Heart left ventricle (tissue), 16 donors: Measurements from ENCODE around the gene RCN2. TPM values are rescaled to one million over a fixed set of nuclear protein-coding genes. Genes with fewer than 3 reads are reported as not detected.

ENCODE experiments used
- ATAC-seq, 4 donors: fragments of 200-7000 bp; cut with Tn5 transposase; one replicate each; pipeline ENCODE4 v1.9.1; 2020 to 2022; ENCODE audit warnings: moderate library complexity in 4 of 4, mild to moderate bottlenecking in 3 of 4, moderate number of reproducible peaks in 1 of 4
- DNase-seq, 5 donors: peaks; one replicate each; pipeline ENCODE4 v3.0.0-alpha.2; 2020
- H3K27ac ChIP-seq, 12 donors: fragments of 200-600 bp; sonication (generic) in 4 of 12; one replicate each; pipeline versions ENCODE4 v1.5.0 to v1.8.0; 2016 to 2022; ENCODE audit warnings: mild to moderate bottlenecking in 2 of 12
- H3K27me3 ChIP-seq, 9 donors: fragments of 200-600 bp; sonication (generic) in 2 of 9; one replicate each; pipeline versions ENCODE4 v1.5.1 to v1.8.0; 2016 to 2022; ENCODE audit warnings: mild to moderate bottlenecking in 3 of 9
- H3K36me3 ChIP-seq, 9 donors: fragments of 200-600 bp; sonication (generic) in 2 of 9; one replicate each; pipeline versions ENCODE4 v1.5.0 to v1.8.0; 2018 to 2022; ENCODE audit warnings: mild to moderate bottlenecking in 2 of 9
- H3K4me1 ChIP-seq, 12 donors: fragments of 200-600 bp; sonication (generic) in 4 of 12; one replicate each; pipeline versions ENCODE4 v1.5.0 to v1.8.0; 2016 to 2022; ENCODE audit warnings: mild to moderate bottlenecking in 3 of 12
- H3K4me3 ChIP-seq, 12 donors: fragments of 200-600 bp; sonication (generic) in 4 of 12; one replicate each; pipeline versions ENCODE4 v1.5.0 to v1.8.0; 2017 to 2022; ENCODE audit warnings: mild to moderate bottlenecking in 9 of 12, moderate library complexity in 4 of 12
- H3K9me3 ChIP-seq, 12 donors: fragments of 200-600 bp; sonication (generic) in 4 of 12; one replicate each; pipeline versions ENCODE4 v1.5.0 to v1.8.0; 2016 to 2022; ENCODE audit warnings: mild to moderate bottlenecking in 1 of 12
- POLR2A ChIP-seq, 2 donors: fragments of 450-650 bp; IDR thresholded peaks; one replicate each; pipeline ENCODE4 v1.6.1; 2017; ENCODE audit warnings: antibody characterized with exemption in 2 of 2, mild to moderate bottlenecking in 2 of 2, moderate library complexity in 2 of 2
- WGBS, 4 donors: extraction: QIAGEN DNeasy Blood & Tissue Kit in 2 of 4; methylation state at CpG; one replicate each; pipeline versions ENCODE4 v1.1.5 to v1.1.7; 2013 to 2018; 5-methylcytosine and 5-hydroxymethylcytosine counted together
- intact Hi-C, 10 donors: fragments of 100-400 bp; cut with DNase I; formaldehyde crosslinking; loops; one replicate each; pipeline versions ENCODE4 v1.11.1 to v1.14.2; 2022
- polyA plus RNA-seq, 2 donors: library from polyadenylated mRNA; stranded (reverse); fragments of 200-250 nt; gene quantifications; one replicate each; pipeline ENCODE4 v1.2.3, GENCODE V29; 2013
- total RNA-seq, 9 donors: library from RNA; depleted of rRNA in 2 of 9; stranded (reverse); fragments of >200 nt in 2 of 9; fragmentation: NEBNext Ultra II Directional in 3 of 9; extraction: Animal tissue kit (Norgen Biotek cat#: 25700) in 3 of 9; gene quantifications; one replicate each; pipeline versions ENCODE4 v1.1.0 to v1.2.4, GENCODE V29; 2016 to 2023
- TF ChIP-seq, protein P1 (sequence below), 12 donors: fragments of 200-600 bp; sonication (generic) in 4 of 12; IDR thresholded peaks; one replicate each; pipeline versions ENCODE4 v1.5.0 to v1.8.0; 2018 to 2022; ENCODE audit warnings: antibody characterized with exemption in 12 of 12, mild to moderate bottlenecking in 5 of 12
- donor health status: ischemic (EF 13 %, LVEDD 7.1; RV severe dilation, severe dysfunction).
- donor health status: healthy with polysubstance abuse.
- donor health status: DM: no; HTN: yes; CAD: no.
- donor health status: DM: no; HTN: no; CAD: no.
- donor health status: ischemic (EF 25% LVEDD 6.9; RV normal size, moderate dysfunction).
- donor health status: ischemic (EF 25% LVEDD 5.7; RV mildly dilated, moderate dysfunction).
- donor health status: healthy.
- donor health status: DM: yes; HTN: yes; CAD: no.
- donor health status: ischemic (EF 35%, LVEDD 5.7; RV mildly dilated, moderate dysfunction).
- donor health status: nonischemic (EF 11% LVEDD 7.7; RV severe dilation, severe dysfunction).
- donor health status: DM: yes; HTN: yes; CAD: no.
- donor health status: PGD.
- donor health status: ischemic (EF 29% LVEDD 5.4; RV normal size, mild dysfunction).
- donor health status: nonischemic (EF 23%, LVEDD 6.1; RV moderate dilation, normal function).

RCN2 gene
- total and polyA plus RNA-seq, 11 donors, result 17.3 to 38.6 (median 28.7) TPM

DNA sequence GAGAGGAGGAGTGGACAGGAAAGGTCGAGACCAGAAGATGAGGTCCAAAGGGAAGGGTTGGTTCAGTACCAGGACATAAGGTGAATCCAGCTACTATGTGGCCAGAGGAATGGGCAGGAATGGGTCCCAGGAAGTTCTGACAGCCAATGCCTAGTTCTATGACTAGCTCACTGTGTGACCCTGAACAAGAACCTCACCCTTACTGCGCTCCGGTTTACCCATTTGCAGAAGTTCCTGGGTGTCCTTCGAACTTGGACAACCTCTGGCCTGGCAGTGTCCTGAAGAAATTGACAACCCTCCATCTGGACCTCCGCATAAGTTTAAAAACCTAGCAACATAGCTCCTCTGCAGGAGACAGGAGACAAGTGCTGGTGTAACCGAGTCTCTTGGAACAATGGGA is 51.2 kb downstream of the RCN2 start:
- H3K9me3 ChIP-seq, result peaks cover 0 to 6% (median 0%) of the 10 kb centered on the region in 12 donors
- H3K27ac ChIP-seq, result no peak overlapping the region
- no peaks in the 10 kb centered on the region for H3K27me3 ChIP-seq
- intact Hi-C loops, result no loop called here
- TF ChIP-seq, protein P1, sequence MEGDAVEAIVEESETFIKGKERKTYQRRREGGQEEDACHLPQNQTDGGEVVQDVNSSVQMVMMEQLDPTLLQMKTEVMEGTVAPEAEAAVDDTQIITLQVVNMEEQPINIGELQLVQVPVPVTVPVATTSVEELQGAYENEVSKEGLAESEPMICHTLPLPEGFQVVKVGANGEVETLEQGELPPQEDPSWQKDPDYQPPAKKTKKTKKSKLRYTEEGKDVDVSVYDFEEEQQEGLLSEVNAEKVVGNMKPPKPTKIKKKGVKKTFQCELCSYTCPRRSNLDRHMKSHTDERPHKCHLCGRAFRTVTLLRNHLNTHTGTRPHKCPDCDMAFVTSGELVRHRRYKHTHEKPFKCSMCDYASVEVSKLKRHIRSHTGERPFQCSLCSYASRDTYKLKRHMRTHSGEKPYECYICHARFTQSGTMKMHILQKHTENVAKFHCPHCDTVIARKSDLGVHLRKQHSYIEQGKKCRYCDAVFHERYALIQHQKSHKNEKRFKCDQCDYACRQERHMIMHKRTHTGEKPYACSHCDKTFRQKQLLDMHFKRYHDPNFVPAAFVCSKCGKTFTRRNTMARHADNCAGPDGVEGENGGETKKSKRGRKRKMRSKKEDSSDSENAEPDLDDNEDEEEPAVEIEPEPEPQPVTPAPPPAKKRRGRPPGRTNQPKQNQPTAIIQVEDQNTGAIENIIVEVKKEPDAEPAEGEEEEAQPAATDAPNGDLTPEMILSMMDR (IDR thresholded peaks at IDR 0.05), result no peak
- TF ChIP-seq POLR2A (IDR thresholded peaks at IDR 0.05), result no peak
- no peak overlapping the region for H3K4me3 ChIP-seq
- 83 to 91% (median 86%) methylated on average over 6 of the region's 6 CpGs for WGBS, 4 donors
- DNase-seq (no peak), ATAC-seq (no peak)
- peaks cover 0 to 33% (median 0%) of the 10 kb centered on the region in 12 donors for H3K4me1 ChIP-seq
- H3K36me3 ChIP-seq, result no peaks in the 10 kb centered on the region

DNA sequence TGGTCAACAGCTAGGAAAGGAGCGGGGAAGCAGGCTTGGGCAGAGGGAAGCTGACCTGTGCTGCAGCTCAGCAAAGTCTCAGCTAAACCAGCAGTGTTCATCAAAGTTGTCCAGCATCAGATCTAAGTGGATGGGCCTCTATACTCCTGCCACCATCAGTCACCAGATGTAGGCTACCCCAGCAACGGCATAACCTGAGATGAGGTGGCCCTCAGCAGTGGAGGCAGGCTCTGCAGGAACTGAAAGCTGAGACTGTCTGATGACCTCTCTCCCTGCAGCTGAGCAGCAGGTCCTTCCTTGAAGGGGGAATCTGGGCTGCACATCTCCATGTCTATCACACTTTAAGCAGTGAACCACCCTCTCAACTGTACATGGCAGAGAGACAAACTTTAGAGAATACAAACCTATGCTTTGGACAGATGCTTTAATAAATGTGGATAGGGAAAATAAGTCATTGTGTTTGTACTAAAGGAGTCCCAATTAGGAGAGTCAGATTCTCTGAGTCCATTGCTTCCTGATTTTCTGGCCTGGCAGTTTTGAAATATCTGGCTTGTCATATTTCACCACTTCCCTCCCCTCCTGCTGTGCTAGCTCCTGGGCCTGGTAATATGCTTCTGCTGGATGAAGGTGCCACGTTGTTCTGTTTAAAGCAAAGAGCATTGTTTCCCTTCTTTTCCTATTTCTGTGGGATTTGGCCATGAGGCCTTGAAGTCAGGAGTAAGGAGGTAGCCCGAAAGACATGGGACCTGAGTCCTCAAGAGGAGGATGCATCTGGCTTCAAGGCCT is 52.2 kb downstream of the RCN2 start:
- H3K27ac ChIP-seq, result peak overlapping the region in 2 of 12 donors; percentile 9 to 83
- no peaks in the 10 kb centered on the region for H3K27me3 ChIP-seq
- H3K4me1 ChIP-seq, result peaks cover 0 to 43% (median 8%) of the 10 kb centered on the region in 12 donors
- ATAC-seq (peak in 3 of 4 donors; percentile 37 to 44 (median 42)), DNase-seq (no peak)
- H3K4me3 ChIP-seq, result no peak overlapping the region
- H3K36me3 ChIP-seq, result no peaks in the 10 kb centered on the region
- 64 to 88% (median 86%) methylated on average over 4 of the region's 4 CpGs for WGBS, 4 donors
- intact Hi-C loops, result no loop called here
- TF ChIP-seq, protein P1 (IDR thresholded peaks at IDR 0.05), result no peak
- no peak for TF ChIP-seq POLR2A (IDR thresholded peaks at IDR 0.05)
- H3K9me3 ChIP-seq, result peaks cover 0 to under 1% (median 0%) of the 10 kb centered on the region in 12 donors

DNA sequence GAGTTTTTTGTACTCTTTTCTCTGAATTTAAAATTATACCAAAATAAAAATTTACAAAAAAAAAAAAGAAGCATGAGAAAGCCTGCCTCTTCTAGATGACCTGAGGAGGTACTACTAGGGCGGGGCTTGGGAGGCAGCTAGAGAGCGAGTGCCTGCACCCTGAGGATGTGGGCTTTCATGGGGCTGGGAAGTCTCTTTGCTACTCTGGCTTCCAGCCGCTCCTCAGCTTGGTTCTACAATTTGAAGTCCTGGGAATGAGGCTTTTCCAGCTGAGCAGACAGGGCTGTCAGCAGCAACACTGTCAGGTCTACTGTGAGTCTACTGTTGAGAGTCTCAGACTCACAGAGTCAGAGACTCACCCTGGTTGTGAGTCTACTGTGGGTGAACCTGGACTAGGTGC is 55.2 kb downstream of the RCN2 start:
- Histone ChIP-seq H3K9me3 (no peaks in the 10 kb centered on the region), H3K4me3 (no peak overlapping the region), H3K36me3 (no peaks in the 10 kb centered on the region), H3K27me3 (no peaks in the 10 kb centered on the region), H3K4me1 (peaks cover 0 to 61% (median 13%) of the 10 kb centered on the region in 12 donors), H3K27ac (no peak overlapping the region)
- 85 to 95% (median 92%) methylated on average over 3 of the region's 3 CpGs for WGBS, 4 donors
- DNase-seq (peak in 1 of 5 donors; percentile 7), ATAC-seq (no peak)
- intact Hi-C loops, result no loop called here
- TF ChIP-seq, protein P1 (IDR thresholded peaks at IDR 0.05), result no peak

DNA sequence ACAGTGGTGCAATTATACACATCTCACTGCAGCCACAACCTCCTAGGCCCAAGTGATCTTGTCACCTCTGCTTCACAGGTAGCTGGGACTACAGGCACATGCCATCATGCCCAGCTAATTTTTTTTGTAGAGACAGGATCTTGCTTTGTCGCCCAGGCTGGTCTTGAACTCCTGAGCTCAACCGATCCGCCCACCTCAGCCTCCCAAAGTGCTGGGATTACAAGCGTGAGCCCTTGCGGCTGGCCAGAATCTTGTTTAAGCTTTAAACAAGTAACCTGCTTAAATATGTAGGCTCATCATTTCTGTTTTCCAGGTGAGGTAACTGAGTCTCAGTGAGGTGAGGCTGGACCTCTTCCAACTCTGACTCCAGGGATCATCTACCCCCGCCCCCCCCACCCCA is 55.7 kb downstream of the RCN2 start:
- Histone ChIP-seq H3K9me3 (no peaks in the 10 kb centered on the region), H3K36me3 (no peaks in the 10 kb centered on the region), H3K4me1 (peaks cover 0 to 66% (median 13%) of the 10 kb centered on the region in 12 donors), H3K4me3 (no peak overlapping the region), H3K27ac (peak overlapping the region in 1 of 12 donors; percentile 93), H3K27me3 (no peaks in the 10 kb centered on the region)
- WGBS, 4 donors, result 93 to 98% (median 95%) methylated on average over 5 to 6 of the region's 6 CpGs
- DNase-seq (peak in 1 of 5 donors; percentile 11), ATAC-seq (no peak)
- TF ChIP-seq POLR2A (IDR thresholded peaks at IDR 0.05), result no peak
- TF ChIP-seq, protein P1 (IDR thresholded peaks at IDR 0.05), result no peak
- intact Hi-C loops, result no loop called here
